Measurements from ENCODE around the gene VPS8. TPM values are rescaled to one million over a fixed set of nuclear protein-coding genes. Genes with fewer than 3 reads are reported as not detected.

Gene VPS8
- total RNA-seq, 1 experiment from 2014 or later: 33.8 TPM

DNA sequence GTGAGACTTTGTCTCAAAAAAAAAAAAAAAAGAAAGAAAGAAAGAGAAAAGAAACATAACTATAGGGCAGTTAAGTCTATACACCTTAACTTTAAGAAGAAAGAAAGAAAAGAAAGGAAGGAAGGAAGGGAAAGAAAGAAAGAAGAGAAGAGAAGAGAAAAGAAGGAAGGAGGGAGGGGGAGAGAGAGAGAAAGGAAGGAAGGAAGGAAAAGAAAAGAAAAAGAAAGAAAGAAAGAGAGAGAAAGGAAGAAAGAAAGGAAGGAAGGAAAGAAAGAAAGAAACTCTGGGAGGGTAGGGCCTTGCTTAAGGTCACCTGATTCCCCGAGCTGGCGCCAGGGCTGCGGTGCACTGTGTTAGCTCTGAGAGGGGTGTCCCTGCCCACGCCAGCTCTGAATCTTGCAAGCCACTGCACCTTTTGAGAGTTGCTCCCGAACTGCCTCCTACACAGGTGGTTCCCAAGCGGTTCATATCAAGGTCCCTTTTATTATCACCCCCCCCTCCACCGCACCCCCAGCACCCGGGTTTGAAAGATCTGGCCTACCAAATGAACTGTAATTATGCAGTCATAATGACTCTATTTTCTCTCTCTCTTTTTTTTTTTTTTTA is 39.2 kb upstream of the VPS8 start:
- Mint-ChIP-seq H3K4me3 (ENCODE audit: unreplicated experiment) (no peak overlapping the region), H3K4me1 (ENCODE audit: insufficient read depth, unreplicated experiment) (no peaks in the 10 kb centered on the region), H3K27ac (ENCODE audit: low read depth, unreplicated experiment) (no peak overlapping the region), H3K9me3 (ENCODE audit: unreplicated experiment) (no peaks in the 10 kb centered on the region), H3K36me3 (ENCODE audit: insufficient read depth, unreplicated experiment) (no peaks in the 10 kb centered on the region), H3K27me3 (ENCODE audit: insufficient read depth, unreplicated experiment) (no peaks in the 10 kb centered on the region)
- TF ChIP-seq CTCF (IDR thresholded peaks at IDR 0.05; ENCODE audit: unreplicated experiment): no peak
- no TSS peak for BruUV-seq (replicated peaks)
- POLR2A ChIA-PET: interaction anchor here (0.7 to 1.4 kb wide), 4 partner anchors 8 to 211 kb away, joined by 3 to 4 read pairs (median 3); partner anchors contain the start of gene EPHB3
- intact Hi-C loops (cut with micrococcal nuclease): loop anchor here (10.0 kb wide), 1 partner anchor 398 kb away; the partner anchor contains the start of gene THPO
- CTCF ChIA-PET: interaction anchor here (0.9 to 1.6 kb wide), 3 partner anchors 24 to 227 kb away, joined by 3 to 4 read pairs (median 3); no protein-coding TSS in a partner anchor
- no peak for DNase-seq (ENCODE audit: unreplicated experiment)

GRCh38 chr3:184773283-184774186 is 38.4 kb upstream of the VPS8 start:
- H3K9me3 Mint-ChIP-seq (ENCODE audit: unreplicated experiment): no peaks in the 10 kb centered on the region
- H3K36me3 Mint-ChIP-seq (ENCODE audit: insufficient read depth, unreplicated experiment): no peaks in the 10 kb centered on the region
- POLR2A ChIA-PET: interaction anchor here (0.6 to 1.4 kb wide), 4 partner anchors 9 to 212 kb away, joined by 3 to 4 read pairs (median 3); partner anchors contain the start of gene EPHB3
- H3K4me3 Mint-ChIP-seq (ENCODE audit: unreplicated experiment): no peak overlapping the region
- no peak for TF ChIP-seq CTCF (IDR thresholded peaks at IDR 0.05; ENCODE audit: unreplicated experiment)
- no peak overlapping the region for H3K27ac Mint-ChIP-seq (ENCODE audit: low read depth, unreplicated experiment)
- CTCF ChIA-PET: interaction anchor here (0.9 to 1.6 kb wide), 3 partner anchors 25 to 228 kb away, joined by 3 to 4 read pairs (median 3); no protein-coding TSS in a partner anchor
- BruUV-seq (replicated peaks): no TSS peak
- intact Hi-C loops (cut with micrococcal nuclease): loop anchor here (10.0 kb wide), 1 partner anchor 399 kb away; the partner anchor contains the start of gene THPO
- no peaks in the 10 kb centered on the region for H3K27me3 Mint-ChIP-seq (ENCODE audit: insufficient read depth, unreplicated experiment)
- H3K4me1 Mint-ChIP-seq (ENCODE audit: insufficient read depth, unreplicated experiment): no peaks in the 10 kb centered on the region
- no peak for DNase-seq (ENCODE audit: unreplicated experiment)

DNA sequence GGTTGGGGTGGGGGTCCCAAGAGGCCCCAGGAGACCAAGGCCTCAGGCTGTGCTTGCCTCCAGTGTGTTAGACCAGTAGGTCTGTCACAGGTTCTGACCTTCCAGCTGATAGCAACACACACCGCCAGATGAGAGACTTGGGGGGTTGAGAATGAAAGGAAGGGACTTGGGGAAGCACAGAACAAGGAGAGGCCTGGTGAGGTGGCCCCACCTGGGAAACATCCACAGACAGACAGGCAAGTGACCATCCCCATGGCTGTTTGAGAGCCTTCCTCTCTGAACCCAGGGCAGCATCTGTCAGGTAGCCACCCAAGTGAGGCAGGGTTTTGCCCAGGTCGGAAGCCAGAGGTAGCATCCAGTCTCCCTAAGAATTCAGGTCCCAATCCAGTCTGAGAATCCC is 35.0 kb upstream of the VPS8 start:
- DNase-seq (ENCODE audit: unreplicated experiment): no peak
- intact Hi-C loops (cut with micrococcal nuclease): loop anchor here (1.0 to 10.0 kb wide), 6 partner anchors 26 to 402 kb away; partner anchors contain the start of genes EPHB3, MAGEF1 and THPO
- CTCF ChIA-PET: interaction anchor here (0.6 to 3.6 kb wide), 21 partner anchors 8 to 405 kb away, joined by 3 to 33 read pairs (median 7); no protein-coding TSS in a partner anchor
- BruUV-seq (replicated peaks): no TSS peak
- no peaks in the 10 kb centered on the region for H3K9me3 Mint-ChIP-seq (ENCODE audit: unreplicated experiment)
- no peak for TF ChIP-seq CTCF (IDR thresholded peaks at IDR 0.05; ENCODE audit: unreplicated experiment)
- H3K27me3 Mint-ChIP-seq (ENCODE audit: insufficient read depth, unreplicated experiment): no peaks in the 10 kb centered on the region
- POLR2A ChIA-PET: interaction anchor here (0.7 to 3.9 kb wide), 9 partner anchors 11 to 215 kb away, joined by 3 to 22 read pairs (median 5); partner anchors contain the start of genes EPHB3 and MAGEF1
- H3K36me3 Mint-ChIP-seq (ENCODE audit: insufficient read depth, unreplicated experiment): no peaks in the 10 kb centered on the region
- H3K4me1 Mint-ChIP-seq (ENCODE audit: insufficient read depth, unreplicated experiment): no peaks in the 10 kb centered on the region
- H3K27ac Mint-ChIP-seq (ENCODE audit: low read depth, unreplicated experiment): no peak overlapping the region
- H3K4me3 Mint-ChIP-seq (ENCODE audit: unreplicated experiment): no peak overlapping the region
